Neural cell (in vitro differentiated cells): Measurements from ENCODE around the gene NIPSNAP3A. TPM values are rescaled to one million over a fixed set of nuclear protein-coding genes. Genes with fewer than 3 reads are reported as not detected.

Source experiments
- H2AFZ ChIP-seq: fragments of 200-600, 300-800 bp; sonication (generic), shearing (Covaris generic); 2 replicates; pipeline ENCODE4 v1.6.0; 2014; ENCODE audit warnings: low read depth, mild to moderate bottlenecking, antibody characterized with exemption, low read length, moderate library complexity
- H3F3A ChIP-seq: fragments of 200-600 bp; shearing (Covaris generic); 2 replicates; pipeline ENCODE4 v1.6.1; 2016; ENCODE audit warnings: mild to moderate bottlenecking, moderate library complexity, mixed read lengths, antibody characterized with exemption, low read length; ENCODE audit not compliant: insufficient read depth, poor library complexity, severe bottlenecking
- H3K27ac ChIP-seq: fragments of 200-600, 300-800 bp; sonication (generic), shearing (Covaris generic); 2 replicates; pipeline ENCODE4 v1.5.1; 2014; ENCODE audit warnings: mild to moderate bottlenecking, low read length, moderate library complexity
- H3K27me3 ChIP-seq: fragments of 300-800, 200-600 bp; sonication (generic), shearing (Covaris generic); 2 replicates; pipeline ENCODE4 v1.6.0; 2014; ENCODE audit warnings: mild to moderate bottlenecking, low read depth, low read length, moderate library complexity; ENCODE audit not compliant: insufficient read depth
- H3K36me3 ChIP-seq: fragments of 300-800, 200-600 bp; sonication (generic), shearing (Covaris generic); 2 replicates; pipeline ENCODE4 v1.5.1; 2014; ENCODE audit warnings: mild to moderate bottlenecking, antibody characterized with exemption, low read length, moderate library complexity; ENCODE audit not compliant: insufficient read depth
- H3K4me2 ChIP-seq: fragments of 300-800, 200-600 bp; sonication (generic), shearing (Covaris generic); 2 replicates; pipeline ENCODE4 v1.6.0; 2014; ENCODE audit warnings: mild to moderate bottlenecking, low read length
- H3K4me3 ChIP-seq: fragments of 300-800, 200-600 bp; sonication (generic), shearing (Covaris generic); 2 replicates; pipeline ENCODE4 v1.5.1; 2014; ENCODE audit warnings: mild to moderate bottlenecking, low read length, moderate library complexity
- H3K79me2 ChIP-seq: fragments of 200-600 bp; shearing (Covaris generic); replicated peaks from 2 replicates; pipeline ENCODE4 v1.6.0; 2014; ENCODE audit warnings: mild to moderate bottlenecking, low read length, moderate library complexity; ENCODE audit not compliant: insufficient read depth
- H3K9ac ChIP-seq: fragments of 300-800, 200-600 bp; sonication (generic), shearing (Covaris generic); 2 replicates; pipeline ENCODE4 v1.6.1; 2016; ENCODE audit warnings: mild to moderate bottlenecking, low read length, mixed read lengths
- H3K9me2 ChIP-seq: fragments of 200-600 bp; shearing (Covaris generic); 2 replicates; pipeline ENCODE4 v1.6.1; 2016; ENCODE audit warnings: mild to moderate bottlenecking, low read length, mixed read lengths; ENCODE audit not compliant: insufficient read depth
- H3K9me3 ChIP-seq: fragments of 200-600, 300-800 bp; sonication (generic), shearing (Covaris generic); 2 replicates; pipeline ENCODE4 v1.6.1; 2016; ENCODE audit warnings: mild to moderate bottlenecking, mixed run types, low read length, moderate library complexity, mixed read lengths
- H4K20me1 ChIP-seq: fragments of 200-600 bp; shearing (Covaris generic); 2 replicates; pipeline ENCODE4 v1.6.1; 2016; ENCODE audit warnings: mild to moderate bottlenecking, mixed run types; ENCODE audit not compliant: insufficient read depth
- EP300 ChIP-seq: fragments of 450-650 bp; conservative IDR thresholded peaks from 2 replicates; pipeline ENCODE4 v1.6.1; 2014; ENCODE audit warnings: antibody characterized with exemption, mild to moderate bottlenecking, moderate library complexity; ENCODE audit not compliant: poor library complexity, severe bottlenecking
- EZH2 ChIP-seq: fragments of 200-600, 300-800 bp; shearing (Covaris generic), sonication (generic); IDR thresholded peaks from 2 replicates; pipeline ENCODE4 v1.6.1; 2014; ENCODE audit warnings: antibody characterized with exemption, low read length, borderline replicate concordance, mild to moderate bottlenecking; ENCODE audit not compliant: insufficient read depth, poor library complexity, severe bottlenecking
- MXI1 ChIP-seq: fragments of 450-650 bp; conservative IDR thresholded peaks from 2 replicates; pipeline ENCODE4 v1.6.1; 2014; ENCODE audit warnings: antibody characterized with exemption, mild to moderate bottlenecking; ENCODE audit not compliant: poor library complexity, severe bottlenecking
- POLR2AphosphoS5 ChIP-seq: IDR thresholded peaks from 2 replicates; pipeline ENCODE4 v1.6.1; 2012
- RAD21 ChIP-seq: fragments of 450-650 bp; conservative IDR thresholded peaks from 2 replicates; pipeline ENCODE4 v1.6.1; 2014; ENCODE audit warnings: antibody characterized with exemption, mild to moderate bottlenecking, moderate library complexity
- SMC3 ChIP-seq: fragments of 450-650 bp; conservative IDR thresholded peaks from 2 replicates; pipeline ENCODE4 v1.6.1; 2014; ENCODE audit warnings: antibody characterized with exemption, mild to moderate bottlenecking, moderate library complexity; ENCODE audit not compliant: poor library complexity
- TAF1 ChIP-seq: IDR thresholded peaks from 2 replicates; pipeline ENCODE4 v1.6.1; 2012; ENCODE audit warnings: low read depth
- polyA plus RNA-seq: library from polyadenylated mRNA; depleted of rRNA; stranded (reverse); fragments of >200 nt; gene quantifications from 2 replicates; pipeline ENCODE4 v1.2.3, GENCODE V29; 2014
- TF ChIP-seq, protein P1 (sequence below): fragments of 450-650 bp; IDR thresholded peaks from 2 replicates; pipeline ENCODE4 v1.5.1; 2014; ENCODE audit warnings: antibody characterized with exemption, mild to moderate bottlenecking, moderate library complexity; ENCODE audit not compliant: poor library complexity, severe bottlenecking
- TF ChIP-seq, protein P2 (sequence below): IDR thresholded peaks from 2 replicates; pipeline ENCODE4 v1.6.1; 2012; ENCODE audit warnings: borderline replicate concordance

Gene NIPSNAP3A
- polyA plus RNA-seq, 1 donor from 2014 or later = 51.9 TPM

DNA sequence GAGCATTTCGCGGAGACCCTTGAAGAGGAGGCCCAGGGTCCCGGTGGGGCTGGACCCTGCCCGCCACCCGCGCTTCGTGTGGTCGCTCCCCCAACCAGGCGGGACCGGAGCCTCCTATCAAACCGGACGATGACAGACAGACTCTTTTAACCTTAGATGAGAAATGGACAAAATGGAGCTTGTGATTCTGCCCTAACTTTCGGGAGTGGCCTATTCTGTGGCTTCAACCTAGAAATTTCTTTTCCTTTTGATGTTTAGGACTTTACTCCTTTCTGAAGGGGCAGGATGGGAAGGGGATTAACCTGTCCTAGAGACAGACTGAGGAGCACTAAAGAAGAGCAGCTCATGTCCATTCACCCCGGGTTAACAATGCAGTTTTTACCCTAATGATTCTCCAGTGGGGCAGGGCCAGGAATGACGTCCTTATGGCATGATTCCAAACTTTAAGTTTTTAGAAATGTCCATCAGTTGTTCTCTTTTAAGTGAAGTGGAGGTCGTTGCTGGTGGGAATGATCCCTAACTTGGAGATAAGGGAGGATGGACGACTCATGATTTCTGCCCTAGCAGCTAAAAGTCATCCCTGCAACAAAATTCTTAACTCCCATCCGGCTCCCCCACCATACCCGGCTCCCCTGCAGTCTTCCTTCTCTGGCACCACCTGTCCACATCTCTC is 1.0 kb downstream of the NIPSNAP3A start:
- TF ChIP-seq MXI1 = no peak
- TF ChIP-seq, protein P1, sequence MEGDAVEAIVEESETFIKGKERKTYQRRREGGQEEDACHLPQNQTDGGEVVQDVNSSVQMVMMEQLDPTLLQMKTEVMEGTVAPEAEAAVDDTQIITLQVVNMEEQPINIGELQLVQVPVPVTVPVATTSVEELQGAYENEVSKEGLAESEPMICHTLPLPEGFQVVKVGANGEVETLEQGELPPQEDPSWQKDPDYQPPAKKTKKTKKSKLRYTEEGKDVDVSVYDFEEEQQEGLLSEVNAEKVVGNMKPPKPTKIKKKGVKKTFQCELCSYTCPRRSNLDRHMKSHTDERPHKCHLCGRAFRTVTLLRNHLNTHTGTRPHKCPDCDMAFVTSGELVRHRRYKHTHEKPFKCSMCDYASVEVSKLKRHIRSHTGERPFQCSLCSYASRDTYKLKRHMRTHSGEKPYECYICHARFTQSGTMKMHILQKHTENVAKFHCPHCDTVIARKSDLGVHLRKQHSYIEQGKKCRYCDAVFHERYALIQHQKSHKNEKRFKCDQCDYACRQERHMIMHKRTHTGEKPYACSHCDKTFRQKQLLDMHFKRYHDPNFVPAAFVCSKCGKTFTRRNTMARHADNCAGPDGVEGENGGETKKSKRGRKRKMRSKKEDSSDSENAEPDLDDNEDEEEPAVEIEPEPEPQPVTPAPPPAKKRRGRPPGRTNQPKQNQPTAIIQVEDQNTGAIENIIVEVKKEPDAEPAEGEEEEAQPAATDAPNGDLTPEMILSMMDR = no peak
- TF ChIP-seq SMC3 = no peak
- TF ChIP-seq, protein P2, sequence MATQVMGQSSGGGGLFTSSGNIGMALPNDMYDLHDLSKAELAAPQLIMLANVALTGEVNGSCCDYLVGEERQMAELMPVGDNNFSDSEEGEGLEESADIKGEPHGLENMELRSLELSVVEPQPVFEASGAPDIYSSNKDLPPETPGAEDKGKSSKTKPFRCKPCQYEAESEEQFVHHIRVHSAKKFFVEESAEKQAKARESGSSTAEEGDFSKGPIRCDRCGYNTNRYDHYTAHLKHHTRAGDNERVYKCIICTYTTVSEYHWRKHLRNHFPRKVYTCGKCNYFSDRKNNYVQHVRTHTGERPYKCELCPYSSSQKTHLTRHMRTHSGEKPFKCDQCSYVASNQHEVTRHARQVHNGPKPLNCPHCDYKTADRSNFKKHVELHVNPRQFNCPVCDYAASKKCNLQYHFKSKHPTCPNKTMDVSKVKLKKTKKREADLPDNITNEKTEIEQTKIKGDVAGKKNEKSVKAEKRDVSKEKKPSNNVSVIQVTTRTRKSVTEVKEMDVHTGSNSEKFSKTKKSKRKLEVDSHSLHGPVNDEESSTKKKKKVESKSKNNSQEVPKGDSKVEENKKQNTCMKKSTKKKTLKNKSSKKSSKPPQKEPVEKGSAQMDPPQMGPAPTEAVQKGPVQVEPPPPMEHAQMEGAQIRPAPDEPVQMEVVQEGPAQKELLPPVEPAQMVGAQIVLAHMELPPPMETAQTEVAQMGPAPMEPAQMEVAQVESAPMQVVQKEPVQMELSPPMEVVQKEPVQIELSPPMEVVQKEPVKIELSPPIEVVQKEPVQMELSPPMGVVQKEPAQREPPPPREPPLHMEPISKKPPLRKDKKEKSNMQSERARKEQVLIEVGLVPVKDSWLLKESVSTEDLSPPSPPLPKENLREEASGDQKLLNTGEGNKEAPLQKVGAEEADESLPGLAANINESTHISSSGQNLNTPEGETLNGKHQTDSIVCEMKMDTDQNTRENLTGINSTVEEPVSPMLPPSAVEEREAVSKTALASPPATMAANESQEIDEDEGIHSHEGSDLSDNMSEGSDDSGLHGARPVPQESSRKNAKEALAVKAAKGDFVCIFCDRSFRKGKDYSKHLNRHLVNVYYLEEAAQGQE = no peak
- TF ChIP-seq EZH2 = no peak
- TF ChIP-seq RAD21 = no peak
- Histone ChIP-seq H3K79me2 (no peaks in the 10 kb centered on the region), H3K4me3 (peak overlapping the region; percentile 83), H3K36me3 (no peaks in the 10 kb centered on the region), H3K4me2 (peak overlapping the region; percentile 72), H2AFZ (peak overlapping the region; percentile 92), H3K27me3 (no peaks in the 10 kb centered on the region), H3K9me2 (no peaks in the 10 kb centered on the region), H3K27ac (no peak overlapping the region), H3K9me3 (no peaks in the 10 kb centered on the region), H3F3A (no peaks in the 10 kb centered on the region), H4K20me1 (no peaks in the 10 kb centered on the region), H3K9ac (peak overlapping the region; percentile 61)

DNA sequence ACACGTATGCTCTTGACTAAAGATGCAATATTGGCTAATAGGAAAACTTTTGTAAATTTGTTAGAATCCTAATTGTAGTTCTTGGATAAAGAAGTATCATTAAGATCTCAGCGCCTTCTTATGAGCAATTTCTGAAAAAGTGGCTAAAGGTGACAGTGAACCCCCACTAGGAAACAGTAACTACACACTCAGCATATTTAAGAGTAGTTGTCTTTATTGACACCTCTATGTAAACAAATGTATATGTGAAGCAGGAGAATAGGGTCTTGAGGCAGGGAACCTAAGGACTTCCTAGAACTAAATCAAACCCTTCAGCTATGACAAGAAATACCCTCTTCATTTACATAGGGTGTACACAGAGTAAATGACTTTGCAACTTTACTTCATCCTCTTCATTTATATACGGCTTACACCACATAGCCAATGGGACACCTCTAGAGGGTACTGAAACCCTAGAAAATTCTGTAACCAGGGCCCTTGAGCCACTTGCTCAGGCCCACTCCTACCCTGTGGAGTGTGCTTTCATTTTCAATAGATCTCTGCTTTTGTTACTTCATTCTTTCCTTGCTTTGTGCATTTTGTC is 2.8 kb downstream of the NIPSNAP3A start:
- H3K36me3 ChIP-seq = no peaks in the 10 kb centered on the region
- H3K4me2 ChIP-seq = no peak overlapping the region
- no peaks in the 10 kb centered on the region for H3F3A ChIP-seq
- TF ChIP-seq, protein P2 = no peak
- TF ChIP-seq MXI1 (no peak), POLR2AphosphoS5 (no peak), EP300 (no peak), EZH2 (no peak), TAF1 (no peak), RAD21 (no peak), SMC3 (no peak)
- TF ChIP-seq, protein P1 = no peak
- H3K9me2 ChIP-seq = no peaks in the 10 kb centered on the region
- no peak overlapping the region for H3K9ac ChIP-seq
- H3K9me3 ChIP-seq = no peaks in the 10 kb centered on the region
- no peak overlapping the region for H3K4me3 ChIP-seq
- no peaks in the 10 kb centered on the region for H4K20me1 ChIP-seq
- H2AFZ ChIP-seq = no peak overlapping the region
- no peaks in the 10 kb centered on the region for H3K27me3 ChIP-seq
- no peaks in the 10 kb centered on the region for H3K79me2 ChIP-seq
- no peak overlapping the region for H3K27ac ChIP-seq
